Spleen (tissue), 7 donors: ENCODE data around the gene CLRN3.

Source experiments
- CTCF ChIP-seq, 11 experiments: fragments of 200-600 bp in 7 of 11; fragments of 450-650 bp in 4 of 11; sonication (generic) in 4 of 11; IDR thresholded peaks in 8 of 11; conservative IDR thresholded peaks in 3 of 11; 1 replicate in 7 of 11; 2 replicates in 4 of 11; pipeline versions ENCODE4 v1.4.0 to v1.8.0; 2016 to 2021; ENCODE audit warnings: antibody characterized with exemption in 11 of 11, inconsistent platforms in 4 of 11, mild to moderate bottlenecking in 1 of 11
- POLR2A ChIP-seq, 3 donors: fragments of 450-650 bp; IDR thresholded peaks; one replicate each; pipeline ENCODE4 v1.5.1; 2017; ENCODE audit warnings: antibody characterized with exemption in 3 of 3, mild to moderate bottlenecking in 1 of 3
- POLR2AphosphoS5 ChIP-seq, 3 donors: sonication (generic); formaldehyde crosslinking; IDR thresholded peaks; one replicate each; pipeline ENCODE4 v1.5.1; 2017; ENCODE audit warnings: antibody characterized with exemption in 3 of 3
- donor health status: DM: no; HTN: no; CAD: no; lungs with moderate emphysema.
- donor health status: DM: no; HTN: no; CAD: no.
- donor health status: DM: no; HTN: no; CAD: no.

GRCh38 chr10:127920306-127921074 lies 27.7 kb upstream of the CLRN3 start:
- no peak for TF ChIP-seq CTCF (IDR thresholded peaks at IDR 0.05 in 8 of 11, conservative IDR thresholded peaks at IDR 0.05 in 3 of 11)
- no peak for TF ChIP-seq POLR2AphosphoS5 (IDR thresholded peaks at IDR 0.05)
- no peak for TF ChIP-seq POLR2A (IDR thresholded peaks at IDR 0.05)
